H1 (cell line): Measurements from ENCODE around the gene ANLN.

ENCODE experiments used
- CBX8 ChIP-seq: fragments of 300-800, 300-1000 bp; sonication (generic); IDR thresholded peaks from 2 replicates; pipeline ENCODE4 v1.7.1; 2016; ENCODE audit warnings: low read depth, low read length, borderline replicate concordance
- EP300 ChIP-seq, 2 experiments: IDR thresholded peaks; 1 replicate in 1 of 2; 2 replicates in 1 of 2; pipeline ENCODE4 v1.6.1; 2011 to 2012; ENCODE audit warnings: low read depth in 2 of 2, low read length in 2 of 2, mild to moderate bottlenecking in 2 of 2, borderline replicate concordance in 1 of 2, inconsistent platforms in 1 of 2, moderate library complexity in 1 of 2
- NRF1 ChIP-seq: IDR thresholded peaks from 2 replicates; pipeline ENCODE4 v1.6.1; 2011; ENCODE audit warnings: mild to moderate bottlenecking, low read depth, low read length, improper control_type of control experiment
- POLR2A ChIP-seq, 2 experiments: IDR thresholded peaks; 1 replicate in 1 of 2; 2 replicates in 1 of 2; pipeline ENCODE4 v1.6.1; 2011; ENCODE audit warnings: low read depth in 2 of 2, low read length in 2 of 2, mild to moderate bottlenecking in 2 of 2; ENCODE audit errors: control extremely low read depth in 1 of 2
- YY1 ChIP-seq: IDR thresholded peaks from 2 replicates; pipeline ENCODE4 v1.6.1; 2011; ENCODE audit warnings: low read depth, mild to moderate bottlenecking, low read length
- TF ChIP-seq, protein P1 (sequence below): IDR thresholded peaks from 2 replicates; pipeline ENCODE4 v1.6.1; 2012; ENCODE audit warnings: inconsistent platforms
- TF ChIP-seq, protein P2 (sequence below), 3 experiments: IDR thresholded peaks; 1 replicate in 2 of 3; 2 replicates in 1 of 3; pipeline versions ENCODE4 v1.5.1 to v1.6.1; 2011; ENCODE audit warnings: low read length in 3 of 3, mild to moderate bottlenecking in 3 of 3, inconsistent platforms in 2 of 3, low read depth in 1 of 3, moderate library complexity in 1 of 3; ENCODE audit not compliant: insufficient read depth in 1 of 3; ENCODE audit errors: control extremely low read depth in 1 of 3

DNA sequence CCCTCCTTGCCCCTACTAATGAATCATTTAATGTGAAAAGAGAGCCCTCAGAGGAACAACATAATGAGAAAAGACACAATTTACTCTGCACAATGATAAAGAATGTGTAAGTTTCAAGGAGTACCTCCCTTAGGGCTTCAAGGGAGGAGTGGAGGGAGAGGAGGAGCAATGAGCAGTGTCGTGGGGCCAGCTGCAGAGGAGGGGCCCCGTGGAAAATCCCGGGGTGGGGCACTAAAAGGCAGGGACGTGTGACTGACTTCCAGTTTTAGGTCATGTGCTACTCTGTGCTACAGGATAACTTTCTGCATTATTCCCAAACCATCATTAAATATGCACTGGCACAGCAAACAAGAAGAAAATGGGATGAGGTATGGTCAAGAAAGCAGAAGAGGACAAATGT lies 108.1 kb downstream of the ANLN start:
- TF ChIP-seq CBX8 (no peak), EP300 (IDR thresholded peaks at IDR 0.05; ENCODE audit: borderline replicate concordance in 1 of 2, low read depth in 2 of 2, low read length in 2 of 2) (no peak), NRF1 (no peak), POLR2A (IDR thresholded peaks at IDR 0.05; ENCODE audit: control extremely low read depth in 1 of 2, low read depth in 2 of 2, low read length in 2 of 2) (no peak), YY1 (no peak)
- TF ChIP-seq, protein P1, sequence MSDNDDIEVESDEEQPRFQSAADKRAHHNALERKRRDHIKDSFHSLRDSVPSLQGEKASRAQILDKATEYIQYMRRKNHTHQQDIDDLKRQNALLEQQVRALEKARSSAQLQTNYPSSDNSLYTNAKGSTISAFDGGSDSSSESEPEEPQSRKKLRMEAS, result no peak
- TF ChIP-seq, protein P2, sequence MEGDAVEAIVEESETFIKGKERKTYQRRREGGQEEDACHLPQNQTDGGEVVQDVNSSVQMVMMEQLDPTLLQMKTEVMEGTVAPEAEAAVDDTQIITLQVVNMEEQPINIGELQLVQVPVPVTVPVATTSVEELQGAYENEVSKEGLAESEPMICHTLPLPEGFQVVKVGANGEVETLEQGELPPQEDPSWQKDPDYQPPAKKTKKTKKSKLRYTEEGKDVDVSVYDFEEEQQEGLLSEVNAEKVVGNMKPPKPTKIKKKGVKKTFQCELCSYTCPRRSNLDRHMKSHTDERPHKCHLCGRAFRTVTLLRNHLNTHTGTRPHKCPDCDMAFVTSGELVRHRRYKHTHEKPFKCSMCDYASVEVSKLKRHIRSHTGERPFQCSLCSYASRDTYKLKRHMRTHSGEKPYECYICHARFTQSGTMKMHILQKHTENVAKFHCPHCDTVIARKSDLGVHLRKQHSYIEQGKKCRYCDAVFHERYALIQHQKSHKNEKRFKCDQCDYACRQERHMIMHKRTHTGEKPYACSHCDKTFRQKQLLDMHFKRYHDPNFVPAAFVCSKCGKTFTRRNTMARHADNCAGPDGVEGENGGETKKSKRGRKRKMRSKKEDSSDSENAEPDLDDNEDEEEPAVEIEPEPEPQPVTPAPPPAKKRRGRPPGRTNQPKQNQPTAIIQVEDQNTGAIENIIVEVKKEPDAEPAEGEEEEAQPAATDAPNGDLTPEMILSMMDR (IDR thresholded peaks at IDR 0.05; ENCODE audit: control extremely low read depth in 1 of 3, insufficient read depth in 1 of 3, low read depth in 1 of 3, low read length in 3 of 3), result no peak
